Parathyroid adenoma (tissue), 2 donors: ENCODE results near the gene HIGD2A.

Experiments used
- H2AFZ ChIP-seq: fragments of 300-600 bp; sonication (generic); one replicate; pipeline ENCODE4 v1.7.0; 2017; ENCODE audit warnings: antibody characterized with exemption, mild to moderate bottlenecking
- H3K27ac ChIP-seq: fragments of 300-600 bp; sonication (generic); one replicate; pipeline ENCODE4 v1.7.0; 2017
- H3K27me3 ChIP-seq: fragments of 300-600 bp; sonication (generic); one replicate; pipeline ENCODE4 v1.7.0; 2017; ENCODE audit warnings: low read length; ENCODE audit not compliant: control insufficient read depth, insufficient read depth
- H3K36me3 ChIP-seq: fragments of 300-600 bp; sonication (generic); one replicate; pipeline ENCODE4 v1.7.0; 2017; ENCODE audit warnings: low read length; ENCODE audit not compliant: control insufficient read depth, insufficient read depth
- H3K4me1 ChIP-seq: fragments of 300-600 bp; sonication (generic); one replicate; pipeline ENCODE4 v1.7.0; 2017; ENCODE audit warnings: control low read depth
- H3K4me2 ChIP-seq: fragments of 300-600 bp; sonication (generic); one replicate; pipeline ENCODE4 v1.7.0; 2017; ENCODE audit warnings: low read length
- H3K4me3 ChIP-seq: fragments of 300-600 bp; sonication (generic); one replicate; pipeline ENCODE4 v1.7.0; 2017; ENCODE audit warnings: low read depth, low read length
- H3K79me2 ChIP-seq: fragments of 300-600 bp; sonication (generic); one replicate; pipeline ENCODE4 v1.7.0; 2017; ENCODE audit warnings: control low read depth
- H3K9ac ChIP-seq: fragments of 300-600 bp; sonication (generic); one replicate; pipeline ENCODE4 v1.7.0; 2017; ENCODE audit warnings: mild to moderate bottlenecking
- H3K9me3 ChIP-seq: fragments of 300-600 bp; sonication (generic); one replicate; pipeline ENCODE4 v1.7.0; 2017; ENCODE audit warnings: low read length; ENCODE audit not compliant: control insufficient read depth
- CTCF ChIP-seq: fragments of 300-600 bp; sonication (generic); IDR thresholded peaks from one replicate; pipeline ENCODE4 v1.7.0; 2017; ENCODE audit warnings: antibody characterized with exemption, mild to moderate bottlenecking
- donor health status: primary hyperparathyroidism.

Gene HIGD2A

GRCh38 chr5:176342766-176343458 is 45.6 kb upstream of the HIGD2A start:
- Histone ChIP-seq H3K36me3 (no peaks in the 10 kb centered on the region), H3K27me3 (no peaks in the 10 kb centered on the region), H3K4me3 (no peak overlapping the region), H3K4me2 (no peak overlapping the region), H3K79me2 (no peaks in the 10 kb centered on the region), H3K9me3 (no peaks in the 10 kb centered on the region), H3K9ac (no peak overlapping the region), H3K4me1 (no peaks in the 10 kb centered on the region), H2AFZ (no peak overlapping the region), H3K27ac (no peak overlapping the region)
- no peak for TF ChIP-seq CTCF

GRCh38 chr5:176350416-176350815 is 38.1 kb upstream of the HIGD2A start:
- H3K9ac ChIP-seq: no peak overlapping the region
- H3K27ac ChIP-seq: no peak overlapping the region
- peaks cover 8% of the 10 kb centered on the region for H3K79me2 ChIP-seq
- TF ChIP-seq CTCF: no peak
- no peaks in the 10 kb centered on the region for H3K36me3 ChIP-seq
- no peak overlapping the region for H3K4me3 ChIP-seq
- peaks cover 7% of the 10 kb centered on the region for H3K4me1 ChIP-seq
- H3K27me3 ChIP-seq: no peaks in the 10 kb centered on the region
- no peak overlapping the region for H3K4me2 ChIP-seq
- H3K9me3 ChIP-seq: no peaks in the 10 kb centered on the region
- H2AFZ ChIP-seq: no peak overlapping the region

- no peaks in the 10 kb centered on the region for H3K36me3 ChIP-seq
- TF ChIP-seq CTCF: no peak
- H3K79me2 ChIP-seq: peaks cover 17% of the 10 kb centered on the region
- no peak overlapping the region for H3K4me2 ChIP-seq
- no peaks in the 10 kb centered on the region for H3K27me3 ChIP-seq
- H3K4me1 ChIP-seq: peaks cover 11% of the 10 kb centered on the region
- H3K9ac ChIP-seq: no peak overlapping the region
- H3K9me3 ChIP-seq: no peaks in the 10 kb centered on the region
- H3K27ac ChIP-seq: peak overlapping the region; percentile 24
- no peak overlapping the region for H2AFZ ChIP-seq
- no peak overlapping the region for H3K4me3 ChIP-seq
Observed at GRCh38 chr5:176352116-176352878, 36.3 kb upstream of the HIGD2A start.

GRCh38 chr5:176353533-176353932 is 35.0 kb upstream of the HIGD2A start:
- H3K36me3 ChIP-seq: no peaks in the 10 kb centered on the region
- H3K4me2 ChIP-seq: no peak overlapping the region

More at GRCh38 chr5:176353533-176353932, 35.0 kb upstream of the HIGD2A start:
- Histone ChIP-seq H3K27me3 (no peaks in the 10 kb centered on the region), H3K4me1 (peaks cover 11% of the 10 kb centered on the region), H3K27ac (no peak overlapping the region), H3K4me3 (no peak overlapping the region), H2AFZ (no peak overlapping the region), H3K79me2 (peaks cover 20% of the 10 kb centered on the region), H3K9ac (no peak overlapping the region), H3K9me3 (no peaks in the 10 kb centered on the region)
- no peak for TF ChIP-seq CTCF
